ENCODE measurements around the gene PAK6. TPM values are rescaled to one million over a fixed set of nuclear protein-coding genes. Genes with fewer than 3 reads are reported as not detected.

The PAK6 gene
- polyA plus RNA-seq, 3 donors: 0.03 TPM; not detected in 2

DNA sequence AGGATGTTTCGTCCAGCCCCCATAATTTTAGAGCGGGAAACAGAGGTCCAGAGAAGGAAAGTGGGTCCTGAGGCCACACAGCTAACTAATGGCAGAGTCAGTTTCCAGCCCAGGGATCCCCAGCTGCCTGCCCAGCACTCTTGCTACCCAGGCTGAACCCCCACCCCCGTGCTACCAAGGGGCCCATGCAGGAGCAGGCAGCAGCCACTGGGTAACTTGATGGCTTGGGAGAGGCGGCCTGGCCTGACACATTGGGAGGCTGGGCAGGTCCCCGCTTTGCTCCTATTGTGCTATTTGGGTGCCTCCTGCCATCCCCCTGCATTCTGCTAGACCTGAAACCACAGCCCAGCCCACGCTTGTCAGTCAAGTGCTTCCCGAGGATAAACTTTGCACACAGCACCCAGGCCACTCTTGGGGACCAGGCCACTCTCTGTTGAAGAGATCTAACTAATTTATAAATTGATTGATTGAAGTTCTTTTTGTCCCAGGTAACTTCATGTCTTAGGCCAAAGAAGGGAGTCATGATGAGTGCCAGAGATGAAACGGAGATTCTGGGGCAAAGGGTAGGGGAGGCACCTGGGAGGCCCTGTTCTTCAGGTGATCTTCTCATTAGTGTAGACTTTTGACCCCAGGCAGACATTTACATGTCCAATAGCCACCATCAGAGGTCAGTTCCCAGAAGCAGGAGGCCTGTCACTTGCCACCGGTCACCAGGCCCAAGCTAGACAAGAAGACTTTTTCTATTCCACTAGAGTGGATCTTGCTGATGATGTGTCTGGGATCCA, 7.0 kb downstream of the PAK6 start:
- no peak overlapping the region for H3K27ac Mint-ChIP-seq
- no peaks in the 10 kb centered on the region for H4K20me1 ChIP-seq (ENCODE audit: insufficient read depth, low read length)
- no peak for DNase-seq
- no peak overlapping the region for H3K4me3 Mint-ChIP-seq
- peaks cover 2% of the 10 kb centered on the region for H3K4me1 Mint-ChIP-seq
- H3K9ac ChIP-seq (ENCODE audit: insufficient read depth, low read length, poor library complexity, severe bottlenecking): no peak overlapping the region
- H3K79me2 ChIP-seq (ENCODE audit: insufficient read depth, low read length): no peaks in the 10 kb centered on the region
- 91% methylated on average over 6 of the region's 9 CpGs for WGBS (ENCODE audit: insufficient coverage)
- H3K27me3 ChIP-seq (ENCODE audit: control insufficient read depth in 2 of 2, insufficient read depth in 2 of 2, low read length in 2 of 2): peaks cover 0 to 1% of the 10 kb centered on the region in 2 donors
- H3K4me3 ChIP-seq (replicated peaks in 1 of 3; ENCODE audit: low read depth in 2 of 3, low read length in 3 of 3): no peak overlapping the region
- H3K27me3 Mint-ChIP-seq (ENCODE audit: low read depth in 3 of 3): peaks cover 9 to 18% (median 15%) of the 10 kb centered on the region in 3 donors
- peaks cover 0 to 3% (median 0%) of the 10 kb centered on the region in 7 donors for H3K9me3 Mint-ChIP-seq
- H3K36me3 Mint-ChIP-seq: no peaks in the 10 kb centered on the region
- H3K9me3 ChIP-seq (replicated peaks in 1 of 2; ENCODE audit: control insufficient read depth in 1 of 2, insufficient read depth in 1 of 2, low read length in 2 of 2): no peaks in the 10 kb centered on the region
- H2AFZ ChIP-seq (ENCODE audit: insufficient read depth, low read depth, low read length, poor library complexity, severe bottlenecking): peak overlapping the region; percentile 53
- H3K36me3 ChIP-seq (replicated peaks in 1 of 2; ENCODE audit: control insufficient read depth in 1 of 2, insufficient read depth in 2 of 2, low read length in 2 of 2): no peaks in the 10 kb centered on the region
- H3K4me1 ChIP-seq (ENCODE audit: control insufficient read depth in 1 of 2, insufficient read depth in 2 of 2, low read length in 2 of 2): no peaks in the 10 kb centered on the region
- TF ChIP-seq CTCF (IDR thresholded peaks at IDR 0.05): no peak
- intact Hi-C loops (cut with micrococcal nuclease): no loop called here
- H3K4me2 ChIP-seq (replicated peaks; ENCODE audit: extremely low read depth, low read length, poor library complexity, severe bottlenecking): no peak overlapping the region
- no peak overlapping the region for H3K27ac ChIP-seq (ENCODE audit: low read depth in 1 of 2, low read length in 2 of 2)

GRCh38 chr15:40246496-40247280, 7.8 kb downstream of the PAK6 start:
- H3K36me3 ChIP-seq (replicated peaks in 1 of 2; ENCODE audit: control insufficient read depth in 1 of 2, insufficient read depth in 2 of 2, low read length in 2 of 2): no peaks in the 10 kb centered on the region
- no peaks in the 10 kb centered on the region for H4K20me1 ChIP-seq (ENCODE audit: insufficient read depth, low read length)
- intact Hi-C loops (cut with micrococcal nuclease): no loop called here
- H3K9ac ChIP-seq (ENCODE audit: insufficient read depth, low read length, poor library complexity, severe bottlenecking): no peak overlapping the region
- peaks cover 4 to 8% of the 10 kb centered on the region in 2 donors for H3K27me3 ChIP-seq (ENCODE audit: control insufficient read depth in 2 of 2, insufficient read depth in 2 of 2, low read length in 2 of 2)
- no peak overlapping the region for H3K4me3 ChIP-seq (replicated peaks in 1 of 3; ENCODE audit: low read depth in 2 of 3, low read length in 3 of 3)
- H3K27ac ChIP-seq (ENCODE audit: low read depth in 1 of 2, low read length in 2 of 2): no peak overlapping the region
- 95% methylated on average over 8 of the region's 8 CpGs for WGBS (ENCODE audit: insufficient coverage)
- H3K4me1 ChIP-seq (ENCODE audit: control insufficient read depth in 1 of 2, insufficient read depth in 2 of 2, low read length in 2 of 2): no peaks in the 10 kb centered on the region
- H3K4me2 ChIP-seq (replicated peaks; ENCODE audit: extremely low read depth, low read length, poor library complexity, severe bottlenecking): no peak overlapping the region
- no peak overlapping the region for H2AFZ ChIP-seq (ENCODE audit: insufficient read depth, low read depth, low read length, poor library complexity, severe bottlenecking)
- Mint-ChIP-seq H3K4me1 (peaks cover 2% of the 10 kb centered on the region), H3K36me3 (no peaks in the 10 kb centered on the region), H3K9me3 (peaks cover 0 to 3% (median 0%) of the 10 kb centered on the region in 7 donors), H3K27ac (no peak overlapping the region), H3K27me3 (ENCODE audit: low read depth in 3 of 3) (peaks cover 16 to 26% (median 23%) of the 10 kb centered on the region in 3 donors), H3K4me3 (no peak overlapping the region)
- H3K79me2 ChIP-seq (ENCODE audit: insufficient read depth, low read length): no peaks in the 10 kb centered on the region
- no peak for DNase-seq
- TF ChIP-seq CTCF (IDR thresholded peaks at IDR 0.05): no peak
- H3K9me3 ChIP-seq (replicated peaks in 1 of 2; ENCODE audit: control insufficient read depth in 1 of 2, insufficient read depth in 1 of 2, low read length in 2 of 2): no peaks in the 10 kb centered on the region
